Measurements from ENCODE around the gene GALE.
A peak's percentile ranks its signal among the peaks of the same experiment; 100 is the strongest.

DNA sequence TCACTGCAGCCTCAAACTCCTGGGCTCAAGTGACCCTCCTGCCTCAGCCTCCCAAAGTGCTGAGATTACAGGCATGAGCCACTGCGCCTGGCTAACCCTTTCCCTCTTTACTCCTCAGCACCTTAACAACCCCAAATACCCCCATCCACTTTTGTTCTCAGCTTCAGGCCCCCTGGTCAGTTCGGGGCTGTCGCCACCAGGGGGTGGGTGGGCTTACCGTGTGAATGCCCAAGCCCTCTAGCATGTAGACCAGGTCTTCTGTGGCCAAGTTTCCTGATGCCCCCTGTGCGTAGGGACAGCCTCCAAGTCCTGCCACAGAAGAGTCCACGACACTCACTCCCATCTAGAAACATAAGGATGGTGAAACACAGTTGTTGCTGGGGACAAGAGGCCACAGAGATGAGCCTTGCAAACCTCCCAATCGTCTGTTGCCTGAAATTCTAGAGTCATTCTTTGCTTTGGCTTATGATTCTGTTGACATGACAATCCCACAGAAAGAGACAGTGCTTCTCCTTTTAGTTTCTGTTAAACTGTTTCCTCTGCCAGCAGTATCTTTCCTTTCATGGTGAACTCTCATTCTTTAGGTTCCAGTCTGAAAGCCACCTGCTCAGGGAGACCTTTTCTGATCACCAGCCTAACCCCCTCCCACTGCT, 3.8 kb upstream of the GALE start:
- TF ChIP-seq, protein P1, sequence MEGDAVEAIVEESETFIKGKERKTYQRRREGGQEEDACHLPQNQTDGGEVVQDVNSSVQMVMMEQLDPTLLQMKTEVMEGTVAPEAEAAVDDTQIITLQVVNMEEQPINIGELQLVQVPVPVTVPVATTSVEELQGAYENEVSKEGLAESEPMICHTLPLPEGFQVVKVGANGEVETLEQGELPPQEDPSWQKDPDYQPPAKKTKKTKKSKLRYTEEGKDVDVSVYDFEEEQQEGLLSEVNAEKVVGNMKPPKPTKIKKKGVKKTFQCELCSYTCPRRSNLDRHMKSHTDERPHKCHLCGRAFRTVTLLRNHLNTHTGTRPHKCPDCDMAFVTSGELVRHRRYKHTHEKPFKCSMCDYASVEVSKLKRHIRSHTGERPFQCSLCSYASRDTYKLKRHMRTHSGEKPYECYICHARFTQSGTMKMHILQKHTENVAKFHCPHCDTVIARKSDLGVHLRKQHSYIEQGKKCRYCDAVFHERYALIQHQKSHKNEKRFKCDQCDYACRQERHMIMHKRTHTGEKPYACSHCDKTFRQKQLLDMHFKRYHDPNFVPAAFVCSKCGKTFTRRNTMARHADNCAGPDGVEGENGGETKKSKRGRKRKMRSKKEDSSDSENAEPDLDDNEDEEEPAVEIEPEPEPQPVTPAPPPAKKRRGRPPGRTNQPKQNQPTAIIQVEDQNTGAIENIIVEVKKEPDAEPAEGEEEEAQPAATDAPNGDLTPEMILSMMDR (conservative IDR thresholded peaks at IDR 0.05; ENCODE audit: low read length): peak; percentile 37; the same call in 1 of the 2 replicates
- TF ChIP-seq EZH2phosphoT487 (IDR thresholded peaks at IDR 0.05; ENCODE audit: borderline replicate concordance): no peak

Measured in Loucy (cell line).